Stimulated activated CD4-positive, alpha-beta T cell treated with anti-CD3 and anti-CD28 coated beads, Interleukin-4, amount 100 ng/mL, for 1 hour (primary cell): ENCODE measurements around the gene ARID1B.
A peak's percentile ranks its signal among the peaks of the same experiment; 100 is the strongest.

Experiments
- DNase-seq: peaks from one replicate; pipeline ENCODE4 v3.0.0-alpha.2; 2020

Gene ARID1B

DNA sequence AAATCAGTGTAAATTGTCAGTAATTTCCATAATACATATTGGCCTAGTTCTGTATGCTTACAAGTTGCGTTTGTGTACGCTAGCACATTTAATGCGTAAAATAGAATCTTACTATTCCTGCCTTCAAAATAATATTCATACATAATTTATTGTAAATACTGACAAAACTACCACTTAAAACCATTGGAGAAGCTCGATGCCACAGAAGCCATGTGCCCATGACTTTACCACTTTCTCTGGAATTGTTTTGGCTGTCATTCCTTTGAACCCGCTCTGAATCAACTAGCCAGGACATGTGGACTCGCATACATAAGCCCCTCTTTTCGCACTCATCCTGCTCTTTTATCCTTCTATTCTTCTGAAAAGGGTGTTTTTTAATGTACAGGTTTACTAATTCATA, 394.6 kb downstream of the ARID1B start:
- no peak for DNase-seq

DNA sequence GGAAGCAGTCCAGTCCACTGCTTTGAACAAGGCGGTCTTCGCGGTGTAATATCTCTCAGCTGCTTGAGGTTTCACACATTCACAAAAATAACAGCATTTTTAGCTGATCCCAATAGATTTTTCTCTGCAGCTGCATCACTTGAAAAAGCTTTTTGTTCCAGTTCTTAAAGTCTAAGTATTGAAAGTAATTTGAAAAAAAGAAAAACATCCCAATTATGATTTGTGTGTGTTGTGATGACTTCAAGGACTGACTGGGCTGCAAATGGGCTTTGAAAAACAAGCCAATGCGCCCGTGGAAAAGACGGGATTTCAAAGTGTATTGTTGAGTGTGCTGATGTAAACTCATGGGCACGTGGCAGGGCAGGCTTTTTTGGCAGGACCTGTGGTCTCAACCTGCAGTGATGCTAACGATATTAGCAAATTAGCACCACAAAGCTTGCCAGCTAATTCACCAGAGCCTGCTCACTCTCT, 395.1 kb downstream of the ARID1B start:
- DNase-seq, result no peak

GRCh38 chr6:157172830-157173536, 395.8 kb downstream of the ARID1B start:
- no peak for DNase-seq

DNA sequence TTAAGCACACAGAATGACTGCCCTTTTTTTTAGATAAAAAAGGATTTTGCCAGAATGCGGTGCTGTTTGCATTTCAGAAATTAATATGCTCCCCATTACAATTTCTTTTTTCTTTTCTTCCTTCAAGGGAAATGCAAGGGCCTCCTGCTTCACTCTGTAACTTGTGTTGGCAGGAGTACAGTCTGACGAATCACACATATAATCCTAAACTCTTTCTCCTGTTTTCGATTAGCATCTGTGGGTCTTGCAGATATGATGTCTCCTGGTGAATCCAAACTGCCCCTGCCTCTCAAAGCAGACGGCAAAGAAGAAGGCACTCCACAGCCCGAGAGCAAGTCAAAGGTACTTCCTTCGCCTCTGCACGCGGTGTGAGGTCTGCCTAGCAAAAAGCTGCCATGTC, 396.6 kb downstream of the ARID1B start:
- DNase-seq, result no peak

DNA sequence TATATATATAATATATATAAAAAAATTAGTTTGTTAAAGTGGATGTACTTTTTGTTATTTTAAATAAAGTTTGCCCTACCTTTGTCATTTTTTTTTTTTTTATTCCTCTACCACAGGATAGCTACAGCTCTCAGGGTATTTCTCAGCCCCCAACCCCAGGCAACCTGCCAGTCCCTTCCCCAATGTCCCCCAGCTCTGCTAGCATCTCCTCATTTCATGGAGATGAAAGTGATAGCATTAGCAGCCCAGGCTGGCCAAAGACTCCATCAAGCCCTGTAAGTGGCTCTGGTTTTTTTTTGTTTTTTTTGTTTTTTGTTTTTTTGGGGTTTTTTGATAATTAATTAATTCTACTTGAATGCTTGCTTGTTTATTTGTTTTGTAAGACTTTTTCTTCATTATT, 397.6 kb downstream of the ARID1B start:
- no peak for DNase-seq

DNA sequence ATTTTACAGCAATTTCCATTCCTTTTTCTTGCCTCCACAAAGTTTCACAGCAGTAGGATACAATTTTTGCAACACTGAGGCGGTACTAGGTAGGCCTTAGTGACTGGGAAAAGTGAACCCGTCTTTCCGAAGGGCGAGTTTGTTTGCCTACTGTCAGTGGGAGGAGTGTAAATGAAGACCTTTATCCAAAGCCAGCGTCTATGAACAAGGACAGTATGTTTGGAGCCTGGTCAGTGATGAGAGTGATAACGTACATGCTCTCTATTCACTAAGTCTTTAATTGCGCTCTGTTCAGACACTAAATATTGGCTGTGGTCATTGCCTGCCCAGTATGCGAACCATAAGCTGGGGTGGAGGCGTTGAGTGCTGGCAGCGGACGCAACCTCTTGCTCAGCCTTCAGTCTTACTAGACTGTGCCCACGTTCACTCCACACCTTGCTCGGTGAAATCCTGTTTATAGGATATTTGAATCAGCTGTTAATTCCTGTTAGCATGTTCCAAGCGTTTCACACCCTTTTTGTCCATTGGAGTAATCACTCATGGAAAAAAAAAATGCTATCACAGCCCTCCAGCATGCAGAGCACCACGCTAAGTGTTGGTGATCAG, 400.7 kb downstream of the ARID1B start:
- DNase-seq, result no peak

GRCh38 chr6:157181649-157182048, 404.5 kb downstream of the ARID1B start:
- DNase-seq, result no peak

- no peak for DNase-seq
Measured at GRCh38 chr6:157182503-157183264, 405.5 kb downstream of the ARID1B start.

- DNase-seq, result peak; percentile 64
Measured at GRCh38 chr6:157184202-157185015, 407.2 kb downstream of the ARID1B start.

DNA sequence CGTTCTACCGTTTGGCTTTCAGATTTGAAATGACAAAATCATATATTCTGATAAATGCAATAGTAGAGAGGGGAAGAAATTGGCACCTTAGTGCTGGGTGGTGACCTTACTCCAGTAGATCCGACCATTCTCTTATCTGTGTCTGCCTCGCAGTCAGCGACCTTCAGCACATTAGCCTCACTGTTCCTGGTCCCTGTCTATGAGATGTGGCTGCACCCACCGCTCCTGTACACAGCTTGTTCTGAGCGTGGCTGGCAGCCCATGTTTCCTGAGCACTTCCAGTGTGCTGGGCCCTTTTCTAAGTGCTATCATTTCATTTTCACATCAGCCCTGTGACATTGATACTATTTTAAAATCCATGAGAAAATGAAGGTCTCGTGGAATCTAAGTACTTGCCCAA, 408.0 kb downstream of the ARID1B start:
- DNase-seq, result no peak

DNA sequence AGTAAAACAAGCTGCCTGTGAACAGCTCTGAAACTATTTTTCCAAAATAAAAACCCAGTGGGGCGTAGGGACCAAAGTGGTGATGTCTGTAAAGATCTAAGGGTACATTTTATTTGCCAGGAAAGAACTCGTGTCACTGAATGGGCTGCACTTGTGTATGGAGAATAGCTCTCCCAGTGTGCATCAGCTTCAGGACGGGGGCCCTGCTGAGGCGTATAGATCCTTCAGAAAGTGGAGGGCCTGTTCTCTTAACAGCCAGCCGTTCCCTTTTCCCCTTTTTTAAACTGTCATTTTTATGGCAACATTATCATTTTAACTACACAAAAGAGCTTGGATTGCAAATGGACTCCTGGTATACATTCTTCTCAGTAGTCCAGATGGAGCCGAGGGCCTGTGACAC, 408.8 kb downstream of the ARID1B start:
- DNase-seq, result no peak

GRCh38 chr6:157186785-157187181, 409.6 kb downstream of the ARID1B start:
- no peak for DNase-seq

DNA sequence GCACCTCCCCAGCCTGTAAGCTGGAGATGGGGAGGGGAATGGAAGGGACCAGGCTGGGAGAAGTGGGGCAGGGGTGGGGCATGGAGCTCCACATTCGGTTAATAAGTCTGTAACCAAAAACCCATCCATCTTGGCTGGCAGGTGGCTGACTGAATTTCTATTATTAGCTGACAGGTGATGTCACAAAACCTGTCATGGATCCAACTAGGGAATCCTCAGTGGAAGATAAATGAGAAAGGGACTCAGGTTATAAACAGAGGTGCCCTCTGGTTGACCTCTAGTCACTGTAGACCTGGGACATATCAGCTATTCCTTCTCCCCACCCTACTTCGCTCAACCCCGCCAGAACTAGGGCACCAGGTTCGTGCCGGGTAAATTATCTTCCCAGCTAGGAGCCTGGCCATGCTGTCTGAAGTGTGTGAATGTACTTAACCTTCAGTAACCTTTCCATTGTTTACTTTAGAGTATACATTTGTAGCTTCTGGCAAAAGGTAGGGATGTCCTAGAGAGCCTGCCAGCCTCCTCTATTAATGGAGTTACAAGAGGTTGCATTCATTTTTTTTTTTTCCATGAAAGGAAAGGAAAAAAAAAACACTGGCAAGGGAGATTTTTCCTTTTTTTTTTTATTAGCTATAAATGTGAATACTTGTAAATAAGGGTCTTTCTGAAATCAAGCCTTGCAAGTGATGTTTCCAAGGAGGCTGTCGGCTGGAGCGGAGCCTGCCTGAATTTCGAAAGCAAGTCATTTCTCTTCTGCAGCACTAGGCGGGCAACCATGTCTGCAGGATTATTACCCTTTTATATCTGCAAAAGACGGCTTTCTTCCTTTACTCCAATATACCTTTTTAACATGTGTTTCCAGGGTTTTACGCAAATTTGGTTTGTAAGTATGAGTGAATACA, 410.3 kb downstream of the ARID1B start:
- DNase-seq, result no peak

DNA sequence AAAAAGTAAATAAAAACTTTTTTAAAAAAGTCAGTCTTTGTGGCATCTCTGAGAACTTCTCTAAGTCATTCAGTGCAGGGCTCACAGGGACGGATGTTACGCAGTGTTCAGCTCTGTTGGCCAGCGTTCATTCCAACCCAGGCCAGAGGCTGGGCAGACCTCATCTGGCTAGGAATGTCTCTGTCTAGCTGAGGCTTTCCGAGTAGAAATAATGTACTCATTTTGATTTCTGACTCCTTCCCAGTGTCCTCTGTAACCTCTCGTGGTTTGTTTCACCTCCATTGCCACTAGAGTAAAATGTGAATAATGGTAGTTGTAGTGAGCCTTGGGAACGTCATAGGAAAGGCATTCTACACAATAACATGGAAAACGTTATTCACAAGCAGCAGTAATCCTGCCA, 411.0 kb downstream of the ARID1B start:
- DNase-seq, result no peak

GRCh38 chr6:157193443-157193996, 416.3 kb downstream of the ARID1B start:
- DNase-seq, result no peak

GRCh38 chr6:157194110-157194509, 416.9 kb downstream of the ARID1B start:
- DNase-seq, result no peak

DNA sequence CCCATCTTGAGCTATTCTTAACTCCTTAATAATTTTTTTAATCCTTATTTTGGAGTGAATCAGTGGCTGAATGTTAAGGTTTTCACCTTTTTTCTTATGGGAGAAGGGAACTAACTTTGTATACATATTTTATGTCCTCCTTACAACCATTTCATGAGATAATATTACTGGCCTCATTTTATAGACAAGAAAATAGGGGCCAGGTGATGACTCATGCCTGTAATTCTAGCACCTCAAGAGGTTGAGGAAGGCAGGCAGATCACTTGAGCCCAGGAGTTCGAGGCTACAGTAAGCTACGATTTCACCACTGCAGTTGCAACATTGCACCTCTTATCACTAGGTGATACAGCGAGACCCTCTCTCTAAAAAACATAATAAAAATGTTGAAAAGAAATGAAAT, 417.5 kb downstream of the ARID1B start:
- DNase-seq, result no peak

- DNase-seq, result no peak
Measured at GRCh38 chr6:157196391-157196790, 419.2 kb downstream of the ARID1B start.

GRCh38 chr6:157198425-157199279, 421.5 kb downstream of the ARID1B start:
- no peak for DNase-seq

DNA sequence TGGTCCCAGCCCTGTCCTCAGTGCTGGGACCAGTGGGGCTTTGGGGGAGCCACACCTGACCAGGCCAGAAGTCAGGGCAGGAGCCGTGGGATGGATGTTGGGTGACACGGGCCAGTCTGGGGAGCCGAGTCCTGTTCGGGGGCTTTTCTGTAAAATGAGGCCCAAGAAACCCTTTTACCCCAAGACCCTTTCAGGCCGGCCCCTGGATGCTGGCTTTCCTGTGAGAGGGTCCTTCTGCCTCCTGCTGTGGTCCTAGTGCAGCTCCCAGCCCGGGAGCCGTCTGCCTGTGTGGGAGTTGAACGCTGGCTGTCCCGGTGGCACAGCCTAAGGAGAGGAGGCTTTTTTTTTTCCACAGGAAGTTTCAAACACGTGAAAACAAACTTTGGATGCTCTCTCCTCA, 422.9 kb downstream of the ARID1B start:
- DNase-seq, result no peak

DNA sequence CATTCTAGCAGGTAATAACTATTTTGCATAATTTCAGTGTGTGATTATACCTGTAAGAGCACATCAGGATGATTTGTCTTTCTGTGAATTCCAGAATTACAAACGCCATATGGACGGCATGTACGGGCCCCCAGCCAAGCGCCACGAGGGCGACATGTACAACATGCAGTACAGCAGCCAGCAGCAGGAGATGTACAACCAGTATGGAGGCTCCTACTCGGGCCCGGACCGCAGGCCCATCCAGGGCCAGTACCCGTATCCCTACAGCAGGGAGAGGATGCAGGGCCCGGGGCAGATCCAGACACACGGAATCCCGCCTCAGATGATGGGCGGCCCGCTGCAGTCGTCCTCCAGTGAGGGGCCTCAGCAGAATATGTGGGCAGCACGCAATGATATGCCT, 423.4 kb downstream of the ARID1B start:
- no peak for DNase-seq
